8988T (cell line): ENCODE results near the gene DEAF1.
"Not testable (repeated sequence)": the region's sequence is repeated elsewhere in the genome, so short reads cannot be mapped to it uniquely, and the experiment has no call there.

Experiments used
- DNase-seq: peaks from one replicate; pipeline ENCODE4 v3.0.0; 2011

The DEAF1 gene, protein sequence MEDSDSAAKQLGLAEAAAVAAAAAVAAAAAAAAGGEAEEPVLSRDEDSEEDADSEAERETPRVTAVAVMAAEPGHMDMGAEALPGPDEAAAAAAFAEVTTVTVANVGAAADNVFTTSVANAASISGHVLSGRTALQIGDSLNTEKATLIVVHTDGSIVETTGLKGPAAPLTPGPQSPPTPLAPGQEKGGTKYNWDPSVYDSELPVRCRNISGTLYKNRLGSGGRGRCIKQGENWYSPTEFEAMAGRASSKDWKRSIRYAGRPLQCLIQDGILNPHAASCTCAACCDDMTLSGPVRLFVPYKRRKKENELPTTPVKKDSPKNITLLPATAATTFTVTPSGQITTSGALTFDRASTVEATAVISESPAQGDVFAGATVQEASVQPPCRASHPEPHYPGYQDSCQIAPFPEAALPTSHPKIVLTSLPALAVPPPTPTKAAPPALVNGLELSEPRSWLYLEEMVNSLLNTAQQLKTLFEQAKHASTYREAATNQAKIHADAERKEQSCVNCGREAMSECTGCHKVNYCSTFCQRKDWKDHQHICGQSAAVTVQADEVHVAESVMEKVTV

DNA sequence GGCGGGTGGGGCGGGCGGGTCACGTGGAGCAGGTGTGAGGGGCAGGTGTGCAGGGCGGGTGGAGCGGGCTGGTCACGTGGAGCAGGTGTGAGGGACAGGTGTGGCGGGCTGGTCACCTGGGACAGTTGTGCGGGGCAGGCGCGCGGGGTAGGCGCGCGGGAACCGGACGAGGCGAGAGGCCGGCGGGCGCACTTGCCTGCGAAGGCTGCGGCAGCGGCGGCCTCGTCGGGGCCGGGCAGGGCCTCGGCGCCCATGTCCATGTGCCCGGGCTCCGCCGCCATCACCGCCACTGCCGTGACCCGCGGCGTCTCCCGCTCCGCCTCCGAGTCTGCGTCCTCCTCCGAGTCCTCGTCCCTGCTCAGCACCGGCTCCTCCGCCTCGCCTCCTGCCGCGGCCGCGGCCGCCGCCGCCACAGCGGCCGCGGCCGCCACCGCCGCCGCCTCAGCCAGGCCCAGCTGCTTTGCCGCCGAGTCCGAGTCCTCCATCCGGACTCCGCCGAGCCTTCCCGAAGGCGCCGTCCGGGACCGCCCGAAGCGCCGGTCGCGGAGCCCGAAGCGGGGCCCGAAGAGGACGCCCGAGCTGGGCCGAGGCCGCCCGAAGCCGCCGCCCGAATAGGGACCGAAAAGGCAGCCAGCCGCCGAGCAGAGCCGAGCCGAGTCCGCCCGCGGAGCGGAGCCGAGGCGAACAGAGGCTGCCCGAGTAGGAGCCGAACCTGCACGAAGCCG is at the start of gene DEAF1:
Gene DEAF1 (minus strand): TSS at position 660 of the 725 bp plus-strand sequence. CDS start 175 bp downstream, at position 485.
- peak; percentile 76 for DNase-seq

DNA sequence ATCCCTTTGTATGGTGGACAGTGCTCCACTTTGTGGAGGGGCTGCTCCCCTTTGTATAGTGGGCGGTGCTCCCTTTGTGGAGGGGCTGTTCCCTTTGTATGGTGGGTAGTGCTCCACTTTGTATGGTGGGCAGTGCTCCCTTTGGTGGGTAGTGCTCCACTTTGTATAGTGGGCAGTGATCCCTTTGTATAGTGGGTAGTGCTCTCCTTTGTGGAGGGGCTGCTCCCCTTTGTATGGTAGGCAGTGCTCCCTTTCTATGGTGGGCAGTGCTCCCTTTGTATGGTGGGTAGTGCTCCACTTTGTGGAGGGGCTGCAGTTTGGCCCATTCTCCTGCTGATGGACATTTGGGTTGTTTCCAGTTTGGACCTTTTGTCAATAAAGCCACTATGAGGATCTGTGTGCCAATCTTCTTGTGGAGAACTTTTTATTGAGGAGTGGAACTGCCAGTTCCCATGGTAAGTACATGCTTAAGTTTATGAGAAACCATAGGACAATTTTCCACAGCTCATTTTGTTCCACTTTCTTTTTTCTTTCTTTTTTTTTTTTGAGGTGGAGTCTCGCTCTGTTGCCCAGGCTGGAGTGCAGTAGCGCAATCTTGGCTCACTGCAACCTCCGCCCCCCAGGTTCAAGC is 47.7 kb upstream of the DEAF1 start:
- no peak for DNase-seq

DNA sequence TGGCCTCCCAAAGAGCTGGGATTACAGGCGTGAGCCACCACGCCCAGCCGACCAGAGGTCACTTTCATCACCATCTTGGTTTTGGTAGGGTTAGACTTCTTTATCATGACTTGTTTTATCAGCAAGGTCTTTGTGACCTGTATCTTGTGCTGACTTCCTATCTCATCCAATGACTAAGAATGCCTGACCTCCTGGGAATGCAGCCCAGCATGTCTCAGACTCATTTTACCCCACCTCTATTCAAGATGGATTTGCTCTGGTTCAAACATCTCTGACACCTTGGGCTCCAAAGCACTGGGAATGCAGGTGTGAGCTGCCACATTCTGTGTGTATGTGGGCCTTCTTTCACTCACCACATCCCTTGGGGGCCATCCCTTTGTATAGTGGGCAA is 47.1 kb upstream of the DEAF1 start:
- no peak for DNase-seq

DNA sequence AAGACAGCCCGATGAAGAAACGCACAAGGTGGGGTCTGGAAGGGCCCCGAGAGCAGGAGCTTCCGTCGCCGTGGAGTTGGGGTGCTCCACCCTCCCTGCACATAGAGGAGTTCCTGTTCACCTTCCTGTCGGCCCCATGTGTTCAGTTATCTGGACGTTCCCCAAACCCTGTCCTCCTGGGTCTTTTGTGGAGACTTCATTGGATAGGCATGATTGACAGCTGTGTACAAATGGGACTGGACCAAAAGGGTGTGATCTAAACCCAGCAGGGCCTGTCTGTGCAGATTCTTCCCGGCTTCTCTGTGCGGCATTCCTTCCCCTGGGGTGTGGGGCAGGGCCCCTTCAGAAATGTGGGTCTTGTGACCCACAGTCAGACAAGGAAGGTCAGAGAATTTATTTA is 42.9 kb upstream of the DEAF1 start:
- not testable (repeated sequence) for DNase-seq

DNA sequence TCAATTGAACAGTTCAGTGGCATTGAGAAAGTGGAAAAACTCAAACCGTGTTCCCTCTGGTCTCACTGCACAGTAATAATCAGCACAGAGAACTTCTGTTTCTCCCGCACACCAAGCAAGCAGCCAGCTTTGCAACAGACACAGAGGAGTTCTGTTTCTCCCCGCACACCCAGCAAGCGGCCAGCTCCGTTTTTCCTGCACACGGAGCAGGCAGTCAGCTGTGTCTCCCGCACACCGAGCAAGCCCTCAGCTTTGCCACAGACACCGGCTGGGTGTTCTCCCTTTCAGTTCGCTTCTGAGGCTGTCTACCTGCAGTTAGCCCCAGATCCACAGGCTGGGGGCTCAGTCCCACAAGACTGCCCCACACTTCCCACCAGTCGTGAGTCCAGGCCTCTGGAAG is 42.3 kb upstream of the DEAF1 start:
- DNase-seq, result no peak

GRCh38 chr11:734541-734940 is 39.5 kb upstream of the DEAF1 start:
- DNase-seq, result not testable (repeated sequence)

DNA sequence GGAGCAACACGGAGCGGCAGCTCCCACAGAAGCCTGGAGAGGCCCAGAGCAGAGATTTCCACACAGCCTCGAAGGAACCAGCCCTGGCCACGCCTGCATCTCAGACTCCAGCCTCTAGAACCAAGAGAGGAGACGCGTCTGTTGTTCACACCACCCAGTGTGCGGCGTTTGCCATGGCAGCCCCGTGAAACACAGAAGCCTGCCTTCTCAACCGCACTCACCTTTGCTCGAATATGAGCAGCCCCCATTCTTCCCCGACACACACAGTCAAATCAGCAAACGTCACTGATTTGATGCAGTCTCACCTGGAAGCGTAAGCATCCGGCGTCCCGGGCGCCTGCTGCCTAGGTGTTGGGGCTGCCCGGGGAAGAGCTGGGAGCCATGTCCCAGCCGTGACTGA is 38.0 kb upstream of the DEAF1 start:
- DNase-seq, result no peak

DNA sequence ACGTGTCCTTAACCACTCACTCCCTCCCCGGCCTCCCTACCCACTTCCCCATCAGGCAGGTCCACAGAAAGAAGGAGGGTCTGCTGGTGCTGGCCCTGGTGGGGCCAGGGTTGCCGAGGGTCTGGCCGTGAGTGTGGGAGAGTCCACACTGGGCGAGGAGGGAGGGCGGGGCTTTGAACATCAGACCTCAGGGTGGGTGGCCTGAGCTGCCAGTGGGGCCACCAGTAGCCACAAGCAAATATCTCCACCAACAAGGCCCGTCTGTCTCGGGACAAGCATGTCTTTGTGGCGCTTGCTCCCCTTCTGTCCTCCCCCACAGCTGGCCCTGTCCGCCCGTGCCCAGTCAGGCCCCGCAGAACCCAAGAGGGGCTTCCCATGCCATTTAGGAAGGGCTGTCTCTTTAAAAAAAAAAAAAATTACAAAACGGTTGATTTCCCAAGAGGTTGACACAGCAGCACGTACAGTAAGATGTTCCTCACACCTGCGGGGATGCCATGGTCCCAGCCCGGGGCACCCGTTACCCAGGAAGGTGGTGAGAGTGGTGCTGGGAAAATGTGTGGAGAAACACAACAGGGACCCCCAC is 34.6 kb upstream of the DEAF1 start:
- DNase-seq, result no peak

DNA sequence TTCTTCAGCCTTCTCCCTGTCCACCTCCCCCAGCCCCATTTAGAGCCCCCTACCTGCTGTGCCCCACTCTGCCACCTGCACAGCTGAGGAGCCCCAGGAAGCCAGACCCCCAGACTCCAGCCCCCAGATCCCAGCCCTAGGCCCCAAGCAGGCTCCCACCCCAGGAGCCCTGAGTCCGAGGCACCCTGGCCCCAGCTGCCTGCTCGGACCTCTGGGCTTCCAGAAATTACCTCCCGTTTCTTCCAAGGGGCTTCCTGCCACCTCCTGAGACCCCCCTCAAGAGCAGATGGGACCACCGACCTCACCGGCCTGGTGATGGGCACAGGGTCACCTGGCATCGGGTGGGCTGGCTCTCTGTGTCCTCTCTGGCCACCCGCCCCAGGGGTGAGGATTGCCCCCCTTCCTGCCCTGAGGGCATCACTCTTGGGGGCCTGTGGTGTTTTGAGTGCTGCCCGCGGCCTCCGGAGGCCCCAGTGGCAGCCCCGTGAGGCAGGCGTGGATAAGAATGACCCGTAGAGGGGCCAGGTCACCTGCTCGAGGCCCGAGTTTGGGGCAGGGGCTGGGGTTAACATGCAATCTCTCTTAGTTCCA is 34.0 kb upstream of the DEAF1 start:
- no peak for DNase-seq

DNA sequence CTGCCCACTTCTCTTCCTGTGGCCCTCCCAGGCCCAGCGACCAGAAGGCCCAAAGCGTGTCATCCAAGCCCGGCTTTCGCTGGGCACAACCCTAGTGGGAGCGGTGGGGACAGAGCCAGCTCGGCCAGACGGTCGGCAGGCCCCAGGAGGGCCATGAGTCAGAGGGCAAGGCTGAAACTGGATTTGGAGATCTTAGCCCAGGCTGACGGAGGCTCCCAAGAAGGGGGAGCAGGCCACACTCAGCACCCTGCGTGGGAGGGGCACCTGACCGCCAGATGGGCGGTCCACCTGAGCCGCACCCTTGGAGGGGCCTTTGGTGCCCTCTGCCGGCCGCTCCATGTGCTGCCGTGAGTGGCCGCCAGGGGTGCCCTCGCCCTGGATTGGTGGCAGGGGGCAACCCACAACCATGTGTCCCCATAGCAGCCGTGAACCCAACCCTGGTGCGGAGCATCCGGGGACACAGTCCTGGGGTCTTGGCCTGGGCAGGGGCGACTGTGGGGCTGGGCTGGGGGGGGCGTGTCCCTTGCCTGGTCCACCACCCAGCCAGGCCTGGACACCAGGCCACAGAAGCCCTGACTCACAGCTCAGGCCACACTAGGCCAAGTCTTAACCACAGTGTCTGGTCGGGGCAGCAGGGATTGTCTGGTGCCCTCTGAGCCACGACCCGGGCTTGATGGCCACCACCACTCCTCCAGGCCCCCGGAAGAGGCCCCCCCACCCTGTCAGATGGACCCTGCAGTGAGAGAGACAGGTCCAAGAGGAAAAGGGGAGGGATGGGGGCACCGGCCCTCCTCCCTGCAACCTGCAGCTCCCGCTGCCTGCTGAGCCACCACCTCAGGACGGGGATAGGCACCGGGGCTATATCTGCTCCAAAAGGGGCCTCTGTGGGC is 33.1 kb upstream of the DEAF1 start:
- peak; percentile 100 for DNase-seq

DNA sequence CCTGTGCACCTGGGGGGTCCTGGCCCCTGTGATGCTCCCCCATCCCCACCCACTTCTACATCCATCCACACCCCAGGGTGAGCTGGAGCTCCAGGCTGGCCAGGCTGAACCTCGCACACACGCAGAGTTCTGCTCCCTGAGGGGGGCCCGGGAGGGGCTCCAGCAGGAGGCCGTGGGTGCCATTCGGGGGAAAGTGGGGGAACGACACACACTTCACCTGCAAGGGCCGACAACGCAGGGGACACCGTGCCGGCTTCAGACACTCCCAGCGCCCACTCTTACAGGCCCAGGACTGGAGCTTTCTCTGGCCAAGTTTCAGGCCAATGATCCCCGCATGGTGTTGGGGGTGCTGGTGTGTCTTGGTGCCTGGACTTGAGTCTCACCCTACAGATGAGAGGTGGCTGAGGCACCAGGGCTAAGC is 32.3 kb upstream of the DEAF1 start:
- peak; percentile 71 for DNase-seq

DNA sequence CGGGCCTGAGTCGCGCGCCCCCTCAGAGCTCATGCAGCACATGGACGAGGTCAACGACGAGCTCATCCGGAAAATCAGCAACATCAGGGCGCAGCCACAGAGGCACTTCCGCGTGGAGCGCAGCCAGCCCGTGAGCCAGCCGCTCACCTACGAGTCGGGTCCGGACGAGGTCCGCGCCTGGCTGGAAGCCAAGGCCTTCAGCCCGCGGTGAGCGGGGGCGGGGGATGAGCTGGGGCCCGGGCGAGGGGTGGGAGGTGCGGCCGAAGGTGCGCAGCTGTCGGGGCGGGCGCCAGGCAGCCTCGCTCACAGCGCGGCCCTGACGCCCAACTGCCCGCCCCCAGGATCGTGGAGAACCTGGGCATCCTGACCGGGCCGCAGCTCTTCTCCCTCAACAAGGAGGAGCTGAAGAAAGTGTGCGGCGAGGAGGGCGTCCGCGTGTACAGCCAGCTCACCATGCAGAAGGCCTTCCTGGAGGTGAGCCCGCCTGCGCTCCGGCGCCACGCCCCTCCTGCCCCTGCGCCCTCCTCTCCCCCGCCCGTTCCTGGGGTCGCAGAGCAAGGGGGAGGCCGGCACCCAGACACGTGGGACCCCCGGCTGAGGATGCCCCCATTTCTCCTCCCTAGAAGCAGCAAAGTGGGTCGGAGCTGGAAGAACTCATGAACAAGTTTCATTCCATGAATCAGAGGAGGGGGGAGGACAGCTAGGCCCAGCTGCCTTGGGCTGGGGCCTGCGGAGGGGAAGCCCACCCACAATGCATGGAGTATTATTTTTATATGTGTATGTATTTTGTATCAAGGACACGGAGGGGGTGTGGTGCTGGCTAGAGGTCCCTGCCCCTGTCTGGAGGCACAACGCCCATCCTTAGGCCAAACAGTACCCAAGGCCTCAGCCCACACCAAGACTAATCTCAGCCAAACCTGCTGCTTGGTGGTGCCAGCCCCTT is 31.5 kb upstream of the DEAF1 start:
- DNase-seq, result peak; percentile 24

GRCh38 chr11:725624-726202 is 30.7 kb upstream of the DEAF1 start:
- peak; percentile 39 for DNase-seq

DNA sequence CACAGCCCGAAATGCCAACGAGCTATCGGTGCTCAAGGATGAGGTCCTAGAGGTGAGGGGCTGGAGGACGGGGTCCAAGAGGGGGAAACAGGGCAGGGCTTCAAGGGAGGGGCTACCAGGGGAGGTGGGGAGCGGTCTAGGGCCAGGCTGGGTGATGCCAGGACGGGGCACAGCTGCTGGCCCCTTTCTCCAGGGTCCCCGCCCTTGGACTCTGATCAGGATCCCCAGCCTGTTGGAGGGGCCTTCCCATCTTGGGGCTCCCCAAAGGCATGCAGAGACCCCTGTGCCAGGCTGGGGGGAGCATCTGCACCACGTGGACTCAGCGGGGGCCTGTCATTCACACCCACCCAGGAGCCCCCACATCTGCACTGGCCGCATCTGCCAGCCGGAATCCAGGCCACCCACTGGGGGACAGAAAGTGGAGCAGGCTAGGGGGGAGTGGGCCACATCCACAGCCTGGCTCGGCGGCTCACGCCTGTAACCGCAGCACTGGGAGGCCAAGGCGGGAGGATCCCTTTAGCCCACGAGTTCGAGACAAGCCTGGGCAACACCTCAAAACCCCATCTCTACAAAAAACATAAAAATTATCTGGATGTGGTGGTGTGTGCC is 29.9 kb upstream of the DEAF1 start:
- peak; percentile 33 for DNase-seq

DNA sequence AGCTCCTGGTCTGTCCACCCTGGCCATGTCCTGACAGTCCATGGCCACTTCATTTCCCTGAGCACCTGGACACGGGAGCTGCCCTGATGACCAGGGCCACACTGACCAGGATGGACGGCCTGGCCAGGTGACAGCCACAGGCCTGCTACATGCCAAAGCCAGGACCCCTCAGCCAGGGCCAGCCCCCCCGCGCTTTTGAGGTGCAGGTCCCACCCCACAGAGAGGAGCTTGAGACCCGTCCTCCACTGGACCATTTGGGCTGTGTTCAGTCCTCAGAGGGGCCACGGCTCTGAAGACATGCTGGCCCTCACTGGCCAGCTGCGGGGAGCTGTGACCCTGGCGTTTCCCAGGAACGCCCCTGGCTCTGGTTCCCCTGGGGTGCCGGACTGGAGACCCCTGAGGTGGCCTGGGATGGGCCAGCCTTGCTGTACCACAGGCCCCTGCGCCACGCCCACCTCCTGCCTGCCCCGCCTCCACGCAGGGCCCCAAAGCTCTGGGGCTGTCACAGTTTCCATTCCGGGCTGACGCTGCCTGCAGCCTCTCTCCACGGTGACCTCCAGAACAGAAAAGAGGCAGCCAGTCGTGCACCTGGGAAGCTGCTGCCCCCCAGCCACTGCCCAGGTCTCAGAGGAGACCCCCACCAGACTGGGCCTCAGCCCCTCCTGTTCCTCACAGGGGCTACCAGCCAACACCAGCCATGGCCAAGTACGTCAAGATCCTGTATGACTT is 29.2 kb upstream of the DEAF1 start:
- DNase-seq, result peak; percentile 46

DNA sequence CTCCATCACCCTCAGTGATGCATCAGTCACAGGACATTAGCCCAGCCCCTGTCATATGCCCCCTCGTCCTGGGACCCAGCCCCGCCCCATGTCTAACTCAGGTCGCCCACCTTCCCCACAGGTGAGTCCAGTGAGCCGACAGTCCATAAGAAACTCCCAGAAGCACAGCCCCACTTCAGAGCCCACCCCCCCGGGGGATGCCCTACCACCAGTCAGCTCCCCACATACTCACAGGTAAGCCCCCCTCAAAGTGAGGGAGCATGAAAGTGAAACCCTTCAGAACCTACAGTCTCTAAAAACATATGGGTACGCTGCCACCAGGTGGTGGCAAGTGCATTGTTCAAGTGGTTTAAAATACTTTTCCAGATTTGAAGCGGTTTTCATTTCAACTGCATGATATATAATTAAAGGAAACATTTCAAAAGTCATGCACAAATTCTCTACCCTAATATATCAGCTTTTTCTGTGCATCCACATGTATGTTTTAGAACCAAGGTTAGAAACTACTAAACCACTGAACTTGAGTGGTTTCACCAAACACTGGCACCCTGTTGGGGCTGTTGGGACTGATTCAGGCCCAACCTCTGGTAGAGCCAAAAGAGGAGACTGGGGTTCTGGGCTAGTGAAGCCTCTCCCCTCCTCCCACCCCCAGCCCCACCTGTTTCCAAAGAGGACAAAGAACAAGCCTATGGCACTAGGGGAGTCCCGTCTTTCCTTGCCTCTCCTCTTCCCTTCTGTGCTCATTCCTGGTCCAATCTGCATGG is 28.3 kb upstream of the DEAF1 start:
- peak; percentile 75 for DNase-seq

DNA sequence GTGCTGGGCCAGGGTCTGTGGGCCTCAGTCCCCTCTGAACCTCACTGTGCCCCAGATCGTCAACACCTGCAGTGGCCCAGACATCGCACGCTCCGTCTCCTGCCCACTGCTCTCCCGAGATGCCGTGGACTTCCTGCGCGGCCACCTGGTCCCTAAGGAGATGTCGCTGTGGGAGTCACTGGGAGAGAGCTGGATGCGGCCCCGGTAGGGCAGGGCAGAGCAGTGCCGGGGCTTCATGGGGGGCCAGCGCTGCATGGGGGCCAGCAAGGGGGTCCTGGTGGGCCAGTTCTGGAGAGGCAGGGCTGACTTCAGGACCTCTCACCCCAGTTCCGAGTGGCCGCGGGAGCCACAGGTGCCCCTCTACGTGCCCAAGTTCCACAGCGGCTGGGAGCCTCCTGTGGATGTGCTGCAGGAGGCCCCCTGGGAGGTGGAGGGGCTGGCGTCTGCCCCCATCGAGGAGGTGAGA is 27.4 kb upstream of the DEAF1 start:
- peak; percentile 38 for DNase-seq
